GM20431 (cell line): ENCODE measurements around the gene PC.
"Not testable (repeated sequence)": the region's sequence is repeated elsewhere in the genome, so short reads cannot be mapped to it uniquely, and the experiment has no call there.

Source experiments
- in situ Hi-C: fragments of 300-500 bp; cut with MseI, MboI; formaldehyde crosslinking; loops from one replicate; pipeline ENCODE4 v1.15.0; 2020; ENCODE audit warnings: low sequenced_read_pairs; ENCODE audit not compliant: unreplicated experiment

Gene PC

GRCh38 chr11:66820901-66821300 lies 137.3 kb downstream of the PC start:
- in situ Hi-C loops: no loop called here

GRCh38 chr11:66820381-66820780 lies 137.8 kb downstream of the PC start:
- in situ Hi-C loops: no loop called here

GRCh38 chr11:66818231-66818955 lies 139.8 kb downstream of the PC start:
- in situ Hi-C loops: no loop called here

- in situ Hi-C loops: no loop called here
Observed at GRCh38 chr11:66815646-66816045, 142.5 kb downstream of the PC start.

GRCh38 chr11:66814678-66815077 lies 143.5 kb downstream of the PC start:
- in situ Hi-C loops: no loop called here

GRCh38 chr11:66810576-66811185 lies 147.5 kb downstream of the PC start:
- in situ Hi-C loops: no loop called here

- in situ Hi-C loops: no loop called here
Observed at GRCh38 chr11:66809592-66809991, 148.6 kb downstream of the PC start.

GRCh38 chr11:66800720-66801428 lies 157.3 kb downstream of the PC start:
- in situ Hi-C loops: no loop called here

- in situ Hi-C loops: not testable (repeated sequence)
Observed at GRCh38 chr11:66799815-66800214, 158.4 kb downstream of the PC start.
